BLaER1 (cell line): ENCODE results near the gene COQ5.
"Not testable (repeated sequence)": the region's sequence is repeated elsewhere in the genome, so short reads cannot be mapped to it uniquely, and the experiment has no call there.

Experiments
- H3K27ac ChIP-seq: shearing (Covaris generic); formaldehyde crosslinking; 2 replicates; pipeline ENCODE4 v1.8.1; 2022
- H3K27me3 ChIP-seq: shearing (Covaris generic); formaldehyde crosslinking; 2 replicates; pipeline ENCODE4 v1.8.1; 2022
- H3K36me3 ChIP-seq: shearing (Covaris generic); formaldehyde crosslinking; 2 replicates; pipeline ENCODE4 v1.8.1; 2022
- H3K4me1 ChIP-seq: shearing (Covaris generic); formaldehyde crosslinking; 2 replicates; pipeline ENCODE4 v1.8.1; 2022
- H3K4me2 ChIP-seq: shearing (Covaris generic); formaldehyde crosslinking; 2 replicates; pipeline ENCODE4 v1.8.1; 2022
- H3K4me3 ChIP-seq: shearing (Covaris generic); formaldehyde crosslinking; 2 replicates; pipeline ENCODE4 v1.8.1; 2022
- H3K9ac ChIP-seq: shearing (Covaris generic); formaldehyde crosslinking; 2 replicates; pipeline ENCODE4 v1.8.1; 2022
- H3K9me3 ChIP-seq: shearing (Covaris generic); formaldehyde crosslinking; 2 replicates; pipeline ENCODE4 v1.8.1; 2022
- H4K20me1 ChIP-seq: shearing (Covaris generic); formaldehyde crosslinking; 2 replicates; pipeline ENCODE4 v1.8.1; 2022
- Cebpa-rat ChIP-seq: shearing (Covaris generic); IDR thresholded peaks from 2 replicates; pipeline ENCODE4 v1.8.1; 2022

The COQ5 gene

DNA sequence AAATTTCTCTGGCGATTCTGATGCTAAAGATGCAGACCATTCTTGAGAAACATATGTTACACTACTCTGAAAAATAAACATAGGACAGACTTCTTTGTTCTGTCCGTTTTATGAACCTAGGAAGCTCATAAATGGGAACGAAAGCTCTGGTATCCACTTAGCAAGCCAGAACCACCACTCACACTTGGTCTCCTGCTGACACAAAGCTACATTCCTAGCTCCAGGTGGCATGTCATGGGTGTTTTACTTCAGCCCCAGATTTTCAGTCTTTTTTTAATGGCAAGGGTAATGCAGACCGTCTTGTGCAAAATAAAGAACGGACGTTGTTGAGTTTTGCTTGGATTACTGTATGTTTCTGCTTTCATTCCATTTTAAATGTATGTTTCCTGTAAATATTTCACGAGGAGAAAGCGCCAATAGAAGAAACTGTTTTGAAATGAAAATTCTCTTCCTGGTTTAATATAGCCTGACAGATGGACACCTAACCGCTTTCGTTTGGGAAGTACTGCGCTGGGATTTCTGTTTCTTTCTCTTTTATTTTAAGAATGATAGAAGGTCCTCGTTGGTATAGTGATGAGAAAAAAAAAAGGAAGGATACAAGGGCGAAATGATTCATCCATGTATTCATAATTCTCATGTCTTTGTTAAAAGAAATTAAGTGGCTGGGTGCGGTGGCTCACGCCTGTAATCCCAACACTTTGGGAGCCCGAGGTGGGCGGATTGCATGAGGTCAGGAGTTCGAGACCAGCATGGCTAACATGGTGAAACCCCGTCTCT is 871 bp upstream of the COQ5 start:
- H3K4me3 ChIP-seq = peak overlapping the region; percentile 88
- peak overlapping the region; percentile 96 for H3K9ac ChIP-seq
- H3K27ac ChIP-seq = peak overlapping the region; percentile 91
- H3K9me3 ChIP-seq = no peaks in the 10 kb centered on the region
- peaks cover 6% of the 10 kb centered on the region for H4K20me1 ChIP-seq
- TF ChIP-seq Cebpa-rat = no peak
- peaks cover 22% of the 10 kb centered on the region for H3K4me1 ChIP-seq
- H3K27me3 ChIP-seq = no peaks in the 10 kb centered on the region
- peak overlapping the region; percentile 90 for H3K4me2 ChIP-seq
- H3K36me3 ChIP-seq = peaks cover 14% of the 10 kb centered on the region; the same call in 1 of the 2 replicates

DNA sequence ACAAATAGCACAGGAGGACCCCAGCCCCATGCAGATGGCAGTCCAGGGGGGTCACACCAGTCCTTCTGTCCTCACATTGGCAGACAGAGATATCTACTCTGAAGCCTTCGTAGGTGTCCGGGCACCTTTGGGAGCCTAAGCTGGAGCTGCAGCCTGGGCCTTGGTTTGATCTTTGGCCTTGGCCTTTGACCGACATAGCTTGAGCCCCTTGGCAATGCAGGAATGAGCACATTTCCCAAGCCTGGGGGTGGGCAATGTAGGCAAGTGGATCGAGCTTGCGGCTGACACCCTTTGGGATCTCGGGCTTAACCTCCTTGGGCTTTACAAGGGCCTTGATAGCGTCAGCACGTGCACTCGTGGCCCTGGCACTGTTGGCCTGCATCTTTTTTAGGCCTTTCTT is 6.4 kb downstream of the COQ5 start:
- no peak overlapping the region for H3K27ac ChIP-seq
- no peaks in the 10 kb centered on the region for H4K20me1 ChIP-seq
- no peak overlapping the region for H3K4me3 ChIP-seq
- H3K4me1 ChIP-seq = peaks cover under 1% of the 10 kb centered on the region; the same call in 1 of the 2 replicates
- no peak overlapping the region for H3K4me2 ChIP-seq
- H3K27me3 ChIP-seq = no peaks in the 10 kb centered on the region
- no peak overlapping the region for H3K9ac ChIP-seq
- no peak for TF ChIP-seq Cebpa-rat
- peaks cover 76% of the 10 kb centered on the region for H3K36me3 ChIP-seq
- H3K9me3 ChIP-seq = no peaks in the 10 kb centered on the region

DNA sequence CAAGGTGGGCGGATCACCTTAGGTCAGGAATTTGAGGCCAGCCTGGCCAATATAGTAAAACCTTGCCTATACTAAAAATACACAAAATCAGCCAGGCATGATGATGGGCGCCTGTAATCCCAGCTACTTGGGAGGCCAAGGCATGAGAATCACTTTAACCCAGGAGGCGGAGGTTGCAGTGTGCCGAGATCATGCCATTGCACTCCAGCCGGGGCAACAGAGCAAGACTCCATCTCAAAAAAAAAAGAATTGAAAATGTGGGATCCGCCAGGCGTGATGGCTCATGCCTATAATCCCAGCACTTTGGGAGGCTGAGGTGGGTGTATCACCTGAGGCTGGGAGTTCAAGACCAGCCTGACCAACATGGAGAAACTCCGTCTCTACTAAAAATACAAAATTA is 9.6 kb downstream of the COQ5 start:
- H4K20me1 ChIP-seq, H3K9ac ChIP-seq, H3K27ac ChIP-seq, H3K27me3 ChIP-seq, H3K4me2 ChIP-seq, H3K9me3 ChIP-seq, H3K4me1 ChIP-seq, H3K4me3 ChIP-seq: not testable (repeated sequence)
- H3K36me3 ChIP-seq = peaks cover 89% of the 10 kb centered on the region

DNA sequence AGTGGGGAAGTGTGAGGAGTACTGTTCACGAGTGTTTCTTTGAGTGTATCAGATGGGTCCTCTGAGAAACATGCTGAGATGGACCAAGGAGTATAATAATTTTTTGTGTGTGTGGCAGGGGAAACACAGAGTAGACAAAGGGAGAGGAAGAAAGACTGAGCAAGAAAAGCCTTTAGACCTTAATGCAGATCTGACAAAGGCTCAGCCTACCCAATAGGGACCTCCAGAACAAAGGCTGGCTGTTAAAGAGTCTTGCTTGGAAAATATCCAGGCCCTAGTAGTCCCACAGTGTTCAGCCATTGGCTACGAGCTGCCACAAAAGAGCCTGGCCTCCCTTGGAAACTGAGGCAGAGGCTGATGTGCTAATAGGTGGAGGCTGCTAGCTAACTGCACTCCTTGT is 13.5 kb downstream of the COQ5 start:
- no peak overlapping the region for H3K27ac ChIP-seq
- H3K9me3 ChIP-seq = no peaks in the 10 kb centered on the region
- TF ChIP-seq Cebpa-rat = no peak
- H3K27me3 ChIP-seq = no peaks in the 10 kb centered on the region
- no peak overlapping the region for H3K4me2 ChIP-seq
- no peak overlapping the region for H3K4me3 ChIP-seq
- H3K9ac ChIP-seq = no peak overlapping the region
- peaks cover 90% of the 10 kb centered on the region for H3K36me3 ChIP-seq
- no peaks in the 10 kb centered on the region for H4K20me1 ChIP-seq
- no peaks in the 10 kb centered on the region for H3K4me1 ChIP-seq

DNA sequence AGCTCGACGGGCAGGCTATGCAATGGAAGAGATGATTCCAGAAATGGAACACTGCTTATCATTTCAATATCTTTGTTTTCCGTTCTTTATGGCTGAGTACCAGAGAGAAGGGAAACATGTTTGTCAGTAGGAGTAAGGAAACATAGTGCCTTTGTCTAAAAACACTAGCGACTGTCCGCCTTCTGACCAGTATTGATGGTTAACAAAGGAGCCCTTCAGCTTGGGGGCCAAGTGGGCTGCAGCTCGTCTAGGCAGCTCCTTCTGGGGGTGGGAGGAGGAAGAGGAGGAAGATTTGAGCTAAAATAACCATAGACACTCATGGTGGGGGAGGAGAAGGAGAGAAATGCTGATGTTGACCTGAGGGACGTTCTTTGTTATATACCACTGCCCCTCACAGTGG is 15.0 kb downstream of the COQ5 start:
- Histone ChIP-seq H3K4me3 (no peak overlapping the region), H3K9me3 (no peaks in the 10 kb centered on the region), H3K27me3 (no peaks in the 10 kb centered on the region), H3K4me2 (no peak overlapping the region), H3K36me3 (peaks cover 92% of the 10 kb centered on the region), H4K20me1 (no peaks in the 10 kb centered on the region), H3K4me1 (no peaks in the 10 kb centered on the region), H3K9ac (no peak overlapping the region), H3K27ac (no peak overlapping the region)
- TF ChIP-seq Cebpa-rat = no peak

DNA sequence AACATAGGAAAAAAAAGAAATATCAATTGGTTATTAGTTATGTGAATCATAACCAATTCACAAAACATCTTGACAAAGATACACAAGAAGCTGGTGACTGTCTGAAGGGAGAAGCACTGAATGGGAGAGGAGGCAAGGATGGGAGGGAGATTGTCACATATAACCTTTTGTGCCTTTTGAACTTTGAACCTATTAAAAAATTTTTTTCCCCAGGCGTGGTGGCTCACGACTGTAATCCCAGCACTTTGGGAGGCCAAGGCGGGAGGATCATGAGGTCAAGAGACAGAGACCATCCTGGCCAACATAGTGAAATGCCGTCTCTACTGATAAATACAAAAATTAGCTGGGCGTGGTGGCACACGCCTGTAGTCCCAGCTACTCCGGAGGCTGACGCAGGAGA is 20.4 kb downstream of the COQ5 start:
- peaks cover 96% of the 10 kb centered on the region for H3K36me3 ChIP-seq
- no peak overlapping the region for H3K4me2 ChIP-seq
- H3K27me3 ChIP-seq = no peaks in the 10 kb centered on the region
- no peak overlapping the region for H3K4me3 ChIP-seq
- TF ChIP-seq Cebpa-rat = no peak
- H3K9me3 ChIP-seq = no peaks in the 10 kb centered on the region
- no peaks in the 10 kb centered on the region for H3K4me1 ChIP-seq
- H4K20me1 ChIP-seq = no peaks in the 10 kb centered on the region
- no peak overlapping the region for H3K9ac ChIP-seq
- no peak overlapping the region for H3K27ac ChIP-seq

DNA sequence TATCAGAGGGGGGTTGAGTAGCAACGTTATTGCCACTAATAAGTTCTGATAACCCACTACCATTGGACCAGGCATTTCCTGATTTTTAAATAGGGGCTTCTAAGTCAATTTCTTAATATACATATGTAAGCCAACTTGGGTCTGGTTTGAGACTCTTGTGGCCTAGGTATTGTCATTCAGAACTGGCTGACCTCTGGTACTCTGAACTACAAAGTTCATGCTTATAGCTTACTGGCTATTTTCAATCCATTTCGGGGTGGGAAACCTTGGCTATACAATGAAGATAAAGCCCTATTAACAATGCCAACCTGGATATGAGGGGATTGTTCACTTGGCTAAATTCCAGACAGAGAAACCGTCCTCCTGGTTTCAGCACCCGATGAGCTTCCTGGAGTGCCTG is 24.4 kb downstream of the COQ5 start:
- Histone ChIP-seq H3K4me1 (no peaks in the 10 kb centered on the region), H3K9me3 (no peaks in the 10 kb centered on the region), H3K4me2 (no peak overlapping the region), H3K27ac (no peak overlapping the region), H3K4me3 (no peak overlapping the region), H3K9ac (no peak overlapping the region), H3K27me3 (no peaks in the 10 kb centered on the region), H3K36me3 (peaks cover 97% of the 10 kb centered on the region), H4K20me1 (peaks cover 18% of the 10 kb centered on the region)
- no peak for TF ChIP-seq Cebpa-rat

DNA sequence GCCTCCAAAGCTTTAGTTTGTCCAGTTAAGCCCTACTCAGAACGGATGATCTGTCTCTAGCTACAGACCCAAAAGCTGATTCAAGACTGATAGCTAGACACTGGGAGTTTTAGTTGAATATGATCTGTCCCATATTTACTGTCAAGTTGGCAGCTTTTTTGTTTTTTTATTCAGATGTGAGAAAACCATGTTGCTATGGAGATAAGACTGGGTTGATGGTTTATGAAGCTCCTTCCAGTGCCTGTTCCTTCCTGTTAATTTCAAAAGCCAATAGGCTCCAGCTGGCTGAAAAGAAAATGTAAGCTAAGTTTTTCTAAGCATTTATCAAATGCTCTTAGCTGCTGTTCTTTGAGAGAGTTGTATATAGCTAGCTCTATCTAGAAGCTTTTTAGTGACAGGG is 28.4 kb downstream of the COQ5 start:
- no peaks in the 10 kb centered on the region for H3K27me3 ChIP-seq
- no peak overlapping the region for H3K4me3 ChIP-seq
- H3K27ac ChIP-seq = no peak overlapping the region
- H3K9me3 ChIP-seq = no peaks in the 10 kb centered on the region
- peaks cover 52% of the 10 kb centered on the region for H4K20me1 ChIP-seq
- peaks cover 80% of the 10 kb centered on the region for H3K36me3 ChIP-seq
- H3K4me1 ChIP-seq = peaks cover 21% of the 10 kb centered on the region
- TF ChIP-seq Cebpa-rat = no peak
- H3K4me2 ChIP-seq = no peak overlapping the region
- no peak overlapping the region for H3K9ac ChIP-seq

DNA sequence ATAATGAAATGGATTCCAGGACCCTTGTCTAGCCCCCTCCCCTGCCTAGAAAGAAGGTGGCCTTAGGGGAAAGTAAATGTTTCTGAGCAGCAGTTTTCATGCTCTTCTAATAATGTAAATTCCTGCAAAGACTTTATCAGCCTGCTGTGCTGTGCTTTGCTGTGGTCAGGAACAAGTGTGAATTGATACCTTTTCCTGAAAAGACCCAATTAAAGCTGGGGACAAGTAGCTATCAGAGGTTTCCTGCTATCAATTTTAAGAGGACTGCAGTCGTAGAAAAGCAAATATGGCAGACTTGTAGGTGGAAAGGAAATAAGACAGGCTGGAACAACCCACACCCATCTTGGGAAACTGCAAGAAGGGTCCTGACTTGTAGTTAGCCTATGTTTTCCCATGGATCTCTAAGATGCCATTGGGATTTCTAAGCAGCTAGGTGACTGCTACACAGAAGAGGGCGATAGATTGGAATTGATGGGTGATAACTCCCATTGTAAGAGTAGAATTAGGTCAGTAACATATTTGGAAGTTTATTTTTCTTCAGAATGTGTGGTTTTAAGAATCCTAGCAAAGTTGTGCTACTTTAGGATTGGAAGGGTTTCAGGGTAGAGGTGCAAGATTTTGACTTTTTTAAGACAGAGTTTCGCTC is 30.0 kb downstream of the COQ5 start:
- Histone ChIP-seq H3K4me1 (peaks cover 31% of the 10 kb centered on the region), H3K9ac (no peak overlapping the region), H3K27ac (no peak overlapping the region), H3K27me3 (no peaks in the 10 kb centered on the region), H3K4me2 (peak overlapping the region; percentile 81), H3K4me3 (no peak overlapping the region), H3K9me3 (no peaks in the 10 kb centered on the region), H4K20me1 (peaks cover 52% of the 10 kb centered on the region), H3K36me3 (peaks cover 64% of the 10 kb centered on the region)
- TF ChIP-seq Cebpa-rat = no peak

DNA sequence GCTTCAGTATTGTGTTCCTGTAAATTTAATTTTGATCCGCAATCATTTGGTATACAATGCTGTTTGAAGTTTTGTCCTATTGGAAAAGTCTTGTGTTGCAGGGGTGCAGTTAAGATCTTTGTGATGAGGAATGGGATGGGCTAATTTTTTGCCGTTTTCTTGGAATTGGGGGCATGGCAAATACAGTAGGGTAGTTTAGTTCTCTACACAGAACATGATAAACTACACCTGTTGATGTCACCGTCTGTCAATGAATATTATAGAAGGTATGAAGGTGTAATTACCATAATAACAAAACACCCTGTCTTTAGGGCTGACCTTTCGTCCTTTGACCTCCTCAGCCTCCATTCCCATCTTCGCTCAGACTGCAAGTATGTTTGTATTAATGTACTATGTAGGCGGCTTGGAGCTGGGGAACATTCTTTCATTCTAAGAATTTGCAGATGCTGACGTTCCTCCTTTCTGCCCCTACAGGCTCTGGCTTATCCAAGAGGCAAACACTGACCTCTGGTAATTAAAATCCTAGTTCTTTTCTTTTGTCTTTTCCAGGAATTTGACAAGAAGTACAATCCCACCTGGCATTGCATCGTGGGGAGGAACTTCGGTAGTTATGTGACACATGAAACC is 31.3 kb downstream of the COQ5 start:
- peak overlapping the region; percentile 53; the same call in 1 of the 2 replicates for H3K27ac ChIP-seq
- peaks cover 31% of the 10 kb centered on the region for H3K4me1 ChIP-seq
- peaks cover 51% of the 10 kb centered on the region for H3K36me3 ChIP-seq
- H4K20me1 ChIP-seq = peaks cover 52% of the 10 kb centered on the region
- peak overlapping the region; percentile 81 for H3K4me2 ChIP-seq
- no peaks in the 10 kb centered on the region for H3K9me3 ChIP-seq
- peak overlapping the region; percentile 91 for H3K9ac ChIP-seq
- peak overlapping the region; percentile 92 for H3K4me3 ChIP-seq
- H3K27me3 ChIP-seq = no peaks in the 10 kb centered on the region
- no peak for TF ChIP-seq Cebpa-rat
